GM12878 (cell line): Measurements from ENCODE around the gene BBX. TPM values are rescaled to one million over a fixed set of nuclear protein-coding genes. Genes with fewer than 3 reads are reported as not detected.

Experiments used
- ATAC-seq: fragments of 200-7000 bp; cut with Tn5 transposase; 3 replicates; pipeline ENCODE4 v1.9.1; 2020; ENCODE audit warnings: mild to moderate bottlenecking, moderate library complexity
- BruUV-seq: library from RNA; stranded (reverse); fragments of 400-500 nt; replicated peaks from 2 replicates; lab custom pipeline; 2021; lab: Mats Ljungman, UMichigan
- CTCF ChIA-PET: fragments of 300-600 bp; sonication (Branson Sonifier 250); formaldehyde crosslinking; extraction: SDS; loops from one replicate; lab custom pipeline; 2021; ENCODE audit warnings: inconsistent platforms; lab: Yijun Ruan, JAX
- POLR2A ChIA-PET: fragments of 350-600 bp; formaldehyde crosslinking; extraction: SDS; loops from one replicate; lab custom pipeline; 2021; ENCODE audit warnings: inconsistent platforms; lab: Charles Lee
- RAD21 ChIA-PET: fragments of 300-600 bp; sonication (Branson Sonifier 250); formaldehyde crosslinking; loops from one replicate; lab custom pipeline; 2023; ENCODE audit warnings: antibody characterized with exemption; ENCODE audit not compliant: unreplicated experiment; lab: Charles Lee
- SMC1A ChIA-PET: fragments of 300-600 bp; sonication (Branson Sonifier 250); formaldehyde crosslinking; loops from one replicate; lab custom pipeline; 2023; ENCODE audit not compliant: unreplicated experiment, uncharacterized antibody; lab: Charles Lee
- DNase-seq: peaks from one replicate; pipeline ENCODE4 v3.0.0-alpha.2; 2011; ENCODE audit warnings: low read depth, low spot score
- FAIRE-seq: peaks from 3 replicates; lab custom pipeline; 2011; peaks lifted over from hg19 to GRCh38; lab: Jason Lieb, UNC
- H2AFZ ChIP-seq: 2 replicates; pipeline ENCODE4 v1.6.0; 2011; ENCODE audit warnings: low read depth, low read length, control low read depth; ENCODE audit not compliant: control insufficient read depth
- H3K27ac ChIP-seq: 2 replicates; pipeline ENCODE4 v1.5.1; 2011; ENCODE audit warnings: control low read depth; ENCODE audit not compliant: control insufficient read depth, insufficient read depth
- H3K27me3 ChIP-seq, 2 experiments: replicated peaks in 1 of 2; 2 replicates each; pipeline versions ENCODE4 v1.6.0 to v1.6.1; 2011; ENCODE audit warnings: low read length in 1 of 2; ENCODE audit not compliant: control insufficient read depth in 2 of 2, insufficient read depth in 2 of 2
- H3K36me3 ChIP-seq, 2 experiments: 2 replicates each; pipeline ENCODE4 v1.5.1; 2011; ENCODE audit warnings: low read length in 1 of 2; ENCODE audit not compliant: control insufficient read depth in 2 of 2, insufficient read depth in 2 of 2
- H3K4me1 ChIP-seq: 2 replicates; pipeline ENCODE4 v1.6.1; 2011; ENCODE audit warnings: mild to moderate bottlenecking, low read length, moderate library complexity, mixed read lengths; ENCODE audit not compliant: control insufficient read depth, insufficient read depth
- H3K4me2 ChIP-seq: 2 replicates; pipeline ENCODE4 v1.6.0; 2011; ENCODE audit warnings: control low read depth; ENCODE audit not compliant: control insufficient read depth, insufficient read depth
- H3K4me3 ChIP-seq: fragments of 200-600 bp; sonication (generic); 2 replicates; pipeline ENCODE4 v1.5.1; 2016
- H3K79me2 ChIP-seq: 2 replicates; pipeline ENCODE4 v1.6.0; 2011; ENCODE audit warnings: low read length; ENCODE audit not compliant: control insufficient read depth, insufficient read depth
- H3K9ac ChIP-seq: 2 replicates; pipeline ENCODE4 v1.8.0; 2011; ENCODE audit warnings: low read length, control low read depth, mixed read lengths; ENCODE audit not compliant: control insufficient read depth, insufficient read depth
- H3K9me3 ChIP-seq: replicated peaks from 3 replicates; pipeline ENCODE4 v1.5.1; 2011; ENCODE audit warnings: mild to moderate bottlenecking, low read length; ENCODE audit not compliant: control insufficient read depth, insufficient read depth
- H4K20me1 ChIP-seq: 2 replicates; pipeline ENCODE4 v1.6.0; 2011; ENCODE audit not compliant: control insufficient read depth, insufficient read depth
- ASH2L ChIP-seq: fragments of 300-600, 200-600 bp; sonication (generic); IDR thresholded peaks from 2 replicates; pipeline ENCODE4 v1.6.1; 2017; ENCODE audit warnings: low read depth, mild to moderate bottlenecking, borderline replicate concordance
- CBX3 ChIP-seq: fragments of 200-600 bp; sonication (generic); IDR thresholded peaks from 2 replicates; pipeline ENCODE4 v1.6.1; 2016; ENCODE audit warnings: low read depth, borderline replicate concordance
- CHD1 ChIP-seq: IDR thresholded peaks from 2 replicates; pipeline ENCODE4 v1.6.1; 2012; ENCODE audit warnings: low read depth, low read length, improper control_type of control experiment
- CUX1 ChIP-seq: IDR thresholded peaks from 2 replicates; pipeline ENCODE4 v1.6.1; 2012; ENCODE audit warnings: improper control_type of control experiment, low read depth, low read length; ENCODE audit not compliant: insufficient replicate concordance
- DPF2 ChIP-seq: fragments of 450-650 bp; IDR thresholded peaks from 2 replicates; pipeline ENCODE4 v1.6.1; 2017; ENCODE audit warnings: mild to moderate bottlenecking
- HDAC6 ChIP-seq: fragments of 200-600 bp; sonication (generic); IDR thresholded peaks from one replicate; pipeline ENCODE4 v1.8.0; 2017; ENCODE audit warnings: antibody characterized with exemption; ENCODE audit not compliant: unreplicated experiment
- IRF3 ChIP-seq: fragments of 450-650 bp; IDR thresholded peaks from 2 replicates; pipeline ENCODE4 v1.6.1; 2014; ENCODE audit warnings: mild to moderate bottlenecking
- SMARCA5 ChIP-seq: fragments of 450-650 bp; IDR thresholded peaks from 2 replicates; pipeline ENCODE4 v1.6.1; 2017; ENCODE audit warnings: mild to moderate bottlenecking
- SREBF1 ChIP-seq: IDR thresholded peaks from 2 replicates; pipeline ENCODE4 v1.6.1; 2012; ENCODE audit warnings: mild to moderate bottlenecking, low read length
- STAT1 ChIP-seq: fragments of 450-650 bp; conservative IDR thresholded peaks from 2 replicates; pipeline ENCODE4 v1.6.1; 2014; ENCODE audit warnings: antibody characterized with exemption, mild to moderate bottlenecking
- ZNF592 ChIP-seq: fragments of 450-650 bp; IDR thresholded peaks from 2 replicates; pipeline ENCODE4 v1.6.1; 2017; ENCODE audit warnings: mild to moderate bottlenecking, moderate library complexity
- ZZZ3 ChIP-seq: IDR thresholded peaks from 2 replicates; pipeline ENCODE4 v1.6.1; 2011; ENCODE audit warnings: low read depth; ENCODE audit not compliant: control insufficient read depth, insufficient read length
- WGBS: methylation state at CpG from one replicate; pipeline ENCODE4 v1.1.6; 2016; ENCODE audit warnings: low lambda C conversion rate; ENCODE audit not compliant: insufficient replicate concordance, insufficient coverage; ENCODE audit errors: missing lambda C conversion rate; 5-methylcytosine and 5-hydroxymethylcytosine counted together
- in situ Hi-C: fragments of 300-500 bp; cut with MboI; formaldehyde crosslinking; loops from 9 replicates; pipeline ENCODE4 v1.14.3; 2018; ENCODE audit warnings: mixed read lengths
- intact Hi-C: fragments of 100-400 bp; cut with micrococcal nuclease; formaldehyde crosslinking; loops from one replicate; pipeline ENCODE4 v1.14.2; 2022; ENCODE audit not compliant: unreplicated experiment
- polyA plus RNA-seq, 11 experiments: library from polyadenylated mRNA; depleted of rRNA in 4 of 11; unstranded in 6 of 11; stranded (reverse) in 5 of 11; fragments of >200 nt; fragmentation: Nextera tagmentation in 4 of 11; fragmentation: Illumina TruSeq in 1 of 11; extraction: Ambion mirVana in 4 of 11; extraction: Trizol in 1 of 11; gene quantifications; 1 replicate in 1 of 11; 2 replicates in 10 of 11; pipeline versions ENCODE4 v1.2.1 to v1.2.3, GENCODE V29; 2011 to 2016; ENCODE audit warnings: inconsistent platforms in 2 of 11, missing spikeins in 2 of 11, low read depth in 1 of 11
- total RNA-seq, 4 experiments: library from RNA; depleted of rRNA in 3 of 4; stranded (reverse); fragments of >200 nt in 3 of 4; fragmentation: Illumina TruSeq in 1 of 4; extraction: Trizol in 1 of 4; gene quantifications; 2 replicates each; pipeline versions ENCODE4 v1.2.1 to v1.2.3, GENCODE V29; 2013 to 2021

The BBX gene
- total and polyA plus RNA-seq, 10 of the 15 experiments (the other 5 are each of a cell fraction or from before 2014, with no cell fraction given) = 13.3 to 38.5 (median 32.0) TPM

DNA sequence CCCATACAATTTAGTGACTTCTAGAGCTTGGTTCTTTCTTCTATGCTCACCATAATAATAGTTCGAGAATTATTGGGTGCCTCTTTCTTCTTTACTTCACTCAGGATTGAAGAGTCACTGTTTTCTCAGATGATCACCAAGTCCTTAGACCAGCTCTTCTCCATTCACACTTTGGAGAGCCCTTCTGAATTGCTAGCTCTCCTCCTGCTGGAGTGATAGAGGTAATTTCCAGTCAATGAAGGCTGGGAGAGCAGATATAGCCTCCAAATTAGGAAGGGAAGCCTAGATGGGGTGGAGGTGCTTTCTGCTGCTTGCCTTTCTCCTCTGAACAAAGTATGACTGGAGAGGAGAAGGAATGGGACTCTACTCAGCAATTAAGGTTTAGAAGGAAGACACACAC, 10.7 kb upstream of the BBX start:
- Histone ChIP-seq H3K36me3 (no peaks in the 10 kb centered on the region), H3K9me3 (no peaks in the 10 kb centered on the region), H3K27me3 (peaks cover 0 to 2% of the 10 kb centered on the region in 2 experiments; a peak in 1 of 4 replicates), H3K9ac (no peak overlapping the region), H3K79me2 (no peaks in the 10 kb centered on the region), H4K20me1 (no peaks in the 10 kb centered on the region), H3K4me3 (no peak overlapping the region), H3K4me1 (no peaks in the 10 kb centered on the region), H3K27ac (no peak overlapping the region)
- CTCF ChIA-PET = interaction anchor here (1.0 to 1.7 kb wide), 2 partner anchors 27 to 34 kb away, joined by 3 to 5 read pairs; no protein-coding TSS in a partner anchor
- ATAC-seq = no peak
- no TSS peak for BruUV-seq
- in situ Hi-C loops (no loop called here), intact Hi-C loops (no loop called here)
- RAD21 ChIA-PET = no interaction called here
- TF ChIP-seq ZZZ3 = no peak
- no peak for TF ChIP-seq DPF2
- no peak for TF ChIP-seq SMARCA5
- TF ChIP-seq ZNF592 = no peak
- TF ChIP-seq IRF3 = no peak
- no peak for TF ChIP-seq CHD1
- no peak for TF ChIP-seq CUX1
- no peak for TF ChIP-seq SREBF1
- no peak for TF ChIP-seq HDAC6
- TF ChIP-seq ASH2L = no peak
- no peak for TF ChIP-seq STAT1
- no peak for TF ChIP-seq CBX3
- TF ChIP-seq, all 136 proteins: peak for 0
- ChIA-PET SMC1A (interaction anchor here (1.1 kb wide), 1 partner anchor 27 kb away, joined by 3 read pairs; no protein-coding TSS in a partner anchor), POLR2A (no interaction called here)
- Histone ChIP-seq H2AFZ (no peak overlapping the region), H3K4me2 (no peak overlapping the region)
- 6% methylated on average over 1 of the region's 1 CpG for WGBS
- FAIRE-seq (no peak), DNase-seq (no peak)
